NT2/D1 (cell line): ENCODE data around the gene NEGR1.

Experiments
- SUZ12 ChIP-seq: IDR thresholded peaks from 2 replicates; pipeline ENCODE4 v1.6.1; 2011; ENCODE audit not compliant: insufficient read length, insufficient read depth; ENCODE audit errors: extremely low read depth
- YY1 ChIP-seq: IDR thresholded peaks from 2 replicates; pipeline ENCODE4 v1.6.1; 2011; ENCODE audit not compliant: insufficient read length, insufficient read depth

DNA sequence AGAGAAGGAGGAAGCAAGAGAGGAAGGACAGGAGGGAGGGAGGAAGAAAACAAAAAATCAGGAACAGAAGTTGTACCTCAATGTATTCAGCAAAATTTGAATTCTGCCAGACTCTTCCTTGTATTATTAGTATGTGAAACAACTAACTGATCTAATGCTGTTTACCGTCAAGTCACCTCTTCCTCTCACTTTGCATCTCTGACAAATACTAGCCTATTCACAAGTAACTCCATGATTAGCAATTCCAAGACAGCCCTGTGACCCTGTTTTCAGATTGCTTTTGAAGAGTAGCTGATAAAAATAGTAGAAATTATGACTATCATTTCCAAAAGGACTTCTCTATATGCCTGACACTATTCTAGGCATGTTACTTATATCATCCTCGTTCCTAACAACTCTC is 445.4 kb downstream of the NEGR1 start:
- no peak for TF ChIP-seq YY1
- no peak for TF ChIP-seq SUZ12
